ENCODE data around the gene CMTM3. TPM values are rescaled to one million over a fixed set of nuclear protein-coding genes. Genes with fewer than 3 reads are reported as not detected.
A peak's percentile ranks its signal among the peaks of the same experiment; 100 is the strongest.

The CMTM3 gene
- 10 to 100 TPM in 5 of 6 donors, 1 to 10 TPM in 1; 4.2 to 52.1 (median 23.6) TPM for total RNA-seq

- Histone ChIP-seq H3K27me3 (no peaks in the 10 kb centered on the region), H3K9me3 (no peaks in the 10 kb centered on the region), H3K36me3 (peaks cover 0 to 16% (median 6%) of the 10 kb centered on the region in 4 donors), H3K27ac (peak within 1 kb of the TSS; percentile 93 to 97 (median 95)), H3K4me1 (peaks cover 26 to 47% (median 39%) of the 10 kb centered on the region in 4 donors), H3K4me3 (peak within 1 kb of the TSS; percentile 72 to 83 (median 77))
- WGBS, 2 donors: 0 to 1% methylated on average over 3 to 41 of the region's 96 CpGs
- TF ChIP-seq, protein P1, sequence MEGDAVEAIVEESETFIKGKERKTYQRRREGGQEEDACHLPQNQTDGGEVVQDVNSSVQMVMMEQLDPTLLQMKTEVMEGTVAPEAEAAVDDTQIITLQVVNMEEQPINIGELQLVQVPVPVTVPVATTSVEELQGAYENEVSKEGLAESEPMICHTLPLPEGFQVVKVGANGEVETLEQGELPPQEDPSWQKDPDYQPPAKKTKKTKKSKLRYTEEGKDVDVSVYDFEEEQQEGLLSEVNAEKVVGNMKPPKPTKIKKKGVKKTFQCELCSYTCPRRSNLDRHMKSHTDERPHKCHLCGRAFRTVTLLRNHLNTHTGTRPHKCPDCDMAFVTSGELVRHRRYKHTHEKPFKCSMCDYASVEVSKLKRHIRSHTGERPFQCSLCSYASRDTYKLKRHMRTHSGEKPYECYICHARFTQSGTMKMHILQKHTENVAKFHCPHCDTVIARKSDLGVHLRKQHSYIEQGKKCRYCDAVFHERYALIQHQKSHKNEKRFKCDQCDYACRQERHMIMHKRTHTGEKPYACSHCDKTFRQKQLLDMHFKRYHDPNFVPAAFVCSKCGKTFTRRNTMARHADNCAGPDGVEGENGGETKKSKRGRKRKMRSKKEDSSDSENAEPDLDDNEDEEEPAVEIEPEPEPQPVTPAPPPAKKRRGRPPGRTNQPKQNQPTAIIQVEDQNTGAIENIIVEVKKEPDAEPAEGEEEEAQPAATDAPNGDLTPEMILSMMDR (IDR thresholded peaks at IDR 0.05): peak; percentile 79 to 92 (median 89)
- TF ChIP-seq EP300 (IDR thresholded peaks at IDR 0.05) (no peak), POLR2A (IDR thresholded peaks at IDR 0.05) (no peak), POLR2AphosphoS5 (IDR thresholded peaks at IDR 0.05) (no peak)
- ATAC-seq (ENCODE audit: low FRiP score in 2 of 2): peak; percentile 35 to 88
- peak; percentile 56 to 95 for DNase-seq
Observed at GRCh38 chr16:66604376-66605176, at the start of gene CMTM3. TSS of gene CMTM3 (plus strand) at chr16:66604704. CDS start at chr16:66604806, 102 bp downstream.

DNA sequence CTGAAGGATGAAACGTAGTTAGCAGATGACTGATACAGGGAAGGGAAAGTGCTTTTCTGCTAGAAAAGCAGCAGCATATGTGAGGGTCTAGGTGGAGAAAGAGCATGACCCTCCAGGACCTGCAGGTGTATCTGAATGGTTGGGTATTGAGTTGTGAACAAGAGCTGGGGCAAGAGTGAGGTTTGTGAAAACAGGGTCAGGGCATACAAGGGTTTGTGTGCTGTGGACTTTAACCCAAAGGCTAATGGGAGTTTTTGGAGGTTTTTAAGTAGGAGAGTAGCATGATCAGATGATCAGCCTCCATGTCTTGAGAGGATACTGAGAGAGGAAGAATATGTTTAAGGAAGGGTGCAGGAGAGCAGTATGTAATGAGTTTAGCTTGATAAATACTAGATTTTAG, 44.4 kb upstream of the CMTM3 start:
- Histone ChIP-seq H3K4me3 (no peak overlapping the region), H3K27me3 (no peaks in the 10 kb centered on the region), H3K4me1 (peaks cover 0 to 7% (median 1%) of the 10 kb centered on the region in 4 donors), H3K36me3 (peaks cover 0 to 67% (median 8%) of the 10 kb centered on the region in 4 donors), H3K27ac (no peak overlapping the region), H3K9me3 (no peaks in the 10 kb centered on the region)
- ATAC-seq (ENCODE audit: low FRiP score in 2 of 2): no peak
- 83 to 84% methylated on average over 1 of the region's 1 CpG for WGBS, 2 donors
- TF ChIP-seq EP300 (IDR thresholded peaks at IDR 0.05) (no peak), POLR2A (IDR thresholded peaks at IDR 0.05) (no peak), POLR2AphosphoS5 (IDR thresholded peaks at IDR 0.05) (no peak)
- TF ChIP-seq, protein P1 (IDR thresholded peaks at IDR 0.05): no peak
- no peak for DNase-seq

GRCh38 chr16:66561381-66562080, 43.0 kb upstream of the CMTM3 start:
- DNase-seq (no peak), ATAC-seq (ENCODE audit: low FRiP score in 2 of 2) (no peak)
- 93 to 95% methylated on average over 3 of the region's 3 CpGs for WGBS, 2 donors
- Histone ChIP-seq H3K27ac (peak overlapping the region in 1 of 4 donors; percentile 5), H3K36me3 (peaks cover 0 to 79% (median 21%) of the 10 kb centered on the region in 4 donors), H3K9me3 (no peaks in the 10 kb centered on the region), H3K4me1 (peaks cover 0 to 4% (median 1%) of the 10 kb centered on the region in 4 donors), H3K27me3 (no peaks in the 10 kb centered on the region), H3K4me3 (no peak overlapping the region)
- TF ChIP-seq POLR2AphosphoS5 (IDR thresholded peaks at IDR 0.05): no peak
- no peak for TF ChIP-seq EP300 (IDR thresholded peaks at IDR 0.05)
- TF ChIP-seq POLR2A (IDR thresholded peaks at IDR 0.05): no peak
- TF ChIP-seq, protein P1 (IDR thresholded peaks at IDR 0.05): no peak

DNA sequence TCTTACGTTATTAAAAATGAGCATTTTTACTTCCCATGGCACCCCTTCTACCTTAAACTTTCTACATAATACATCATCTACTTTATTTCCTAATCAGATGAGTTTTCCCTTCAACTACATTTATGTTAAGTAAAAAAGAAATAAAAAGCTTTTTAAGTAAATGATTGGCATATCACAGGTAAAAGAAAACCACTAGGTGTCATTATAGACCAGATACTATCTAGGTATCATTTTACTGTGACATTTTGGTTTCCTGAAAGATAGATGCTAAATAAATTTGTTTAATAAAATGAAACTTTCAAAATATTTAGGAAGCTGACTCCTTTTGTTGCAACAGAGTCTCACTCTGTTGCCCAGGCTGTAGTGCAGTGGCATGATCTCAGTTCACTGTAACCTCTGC, 42.1 kb upstream of the CMTM3 start:
- H3K27me3 ChIP-seq: no peaks in the 10 kb centered on the region
- peaks cover 0 to 80% (median 29%) of the 10 kb centered on the region in 4 donors for H3K36me3 ChIP-seq
- no peak for ATAC-seq (ENCODE audit: low FRiP score in 2 of 2)
- no peaks in the 10 kb centered on the region for H3K9me3 ChIP-seq
- peaks cover 0 to 4% (median 1%) of the 10 kb centered on the region in 4 donors for H3K4me1 ChIP-seq
- TF ChIP-seq POLR2AphosphoS5 (IDR thresholded peaks at IDR 0.05) (no peak), POLR2A (IDR thresholded peaks at IDR 0.05) (no peak), EP300 (IDR thresholded peaks at IDR 0.05) (no peak)
- TF ChIP-seq, protein P1 (IDR thresholded peaks at IDR 0.05): no peak
- DNase-seq: no peak
- no peak overlapping the region for H3K4me3 ChIP-seq
- H3K27ac ChIP-seq: no peak overlapping the region
- 73 to 88% methylated on average over 1 of the region's 1 CpG for WGBS, 2 donors

Data from upper lobe of left lung (tissue), 6 donors.